NK-92 treated with Interleukin-12 subunit alpha and Interleukin-12 subunit beta, amount 100 ng/mL, for 24 hours (cell line): ENCODE data around the gene SLC12A8.

ENCODE experiments used
- DNase-seq: peaks from one replicate; lab custom pipeline; 2025; lab: John Stamatoyannopoulos, UW

SLC12A8 gene

GRCh38 chr3:125137358-125138033 is 75.1 kb downstream of the SLC12A8 start:
- DNase-seq: no peak

- DNase-seq: no peak
These were observed 75.6 kb downstream of the SLC12A8 start for GRCh38 chr3:125136966-125137357.

- DNase-seq: no peak
These were observed 76.0 kb downstream of the SLC12A8 start for GRCh38 chr3:125136515-125136914.

- DNase-seq: no peak
These were observed 77.6 kb downstream of the SLC12A8 start for GRCh38 chr3:125134952-125135351.

GRCh38 chr3:125132815-125133214 is 79.7 kb downstream of the SLC12A8 start:
- DNase-seq: no peak

GRCh38 chr3:125129512-125129997 is 83.0 kb downstream of the SLC12A8 start:
- DNase-seq: no peak

GRCh38 chr3:125128861-125129501 is 83.6 kb downstream of the SLC12A8 start:
- no peak for DNase-seq

GRCh38 chr3:125126323-125126722 is 86.2 kb downstream of the SLC12A8 start:
- DNase-seq: no peak

- DNase-seq: peak; percentile 49
These were observed 86.7 kb downstream of the SLC12A8 start for GRCh38 chr3:125125821-125126245.

- no peak for DNase-seq
These were observed 88.9 kb downstream of the SLC12A8 start for GRCh38 chr3:125123451-125124305.

- no peak for DNase-seq
These were observed 91.1 kb downstream of the SLC12A8 start for GRCh38 chr3:125121246-125122010.

GRCh38 chr3:125120379-125121122 is 92.0 kb downstream of the SLC12A8 start:
- no peak for DNase-seq

- peak; percentile 62 for DNase-seq
These were observed 92.7 kb downstream of the SLC12A8 start for GRCh38 chr3:125119752-125120378.

GRCh38 chr3:125118600-125118999 is 93.9 kb downstream of the SLC12A8 start:
- DNase-seq: no peak

- no peak for DNase-seq
These were observed 94.8 kb downstream of the SLC12A8 start for GRCh38 chr3:125117631-125118191.

GRCh38 chr3:125116311-125117080 is 96.1 kb downstream of the SLC12A8 start:
- DNase-seq: no peak

- peak; percentile 47 for DNase-seq
These were observed 96.9 kb downstream of the SLC12A8 start for GRCh38 chr3:125115640-125116039.

- no peak for DNase-seq
These were observed 99.6 kb downstream of the SLC12A8 start for GRCh38 chr3:125112981-125113380.

- DNase-seq: peak; percentile 59
These were observed 101.6 kb downstream of the SLC12A8 start for GRCh38 chr3:125110876-125111480.
